Measurements from ENCODE around the gene NEK6.

NEK6 gene

GRCh38 chr9:124323904-124324303 lies 66.2 kb downstream of the NEK6 start:
- H3K36me3 ChIP-seq (replicated peaks; ENCODE audit: low read depth, low read length): peaks cover 78% of the 10 kb centered on the region
- no peaks in the 10 kb centered on the region for H3K4me1 ChIP-seq (ENCODE audit: low read length)
- no peak overlapping the region for H2AFZ ChIP-seq (ENCODE audit: low read depth, low read length)
- H3K9me3 ChIP-seq (ENCODE audit: insufficient read depth, low read length): no peaks in the 10 kb centered on the region
- H3K9ac ChIP-seq (ENCODE audit: low read length): no peak overlapping the region
- H3K4me2 ChIP-seq (ENCODE audit: low read length): no peak overlapping the region
- no peak overlapping the region for H3K27ac ChIP-seq (ENCODE audit: low read length)
- H3K79me2 ChIP-seq (ENCODE audit: low read length): peaks cover 10% of the 10 kb centered on the region; the same call in 1 of the 2 replicates
- no peaks in the 10 kb centered on the region for H3K27me3 ChIP-seq (ENCODE audit: low read depth, low read length)
- no peak overlapping the region for H3K4me3 ChIP-seq (ENCODE audit: low read length)
- H4K20me1 ChIP-seq (ENCODE audit: insufficient read depth, low read length): peaks cover 16% of the 10 kb centered on the region
- TF ChIP-seq EZH2phosphoT487 (IDR thresholded peaks at IDR 0.05; ENCODE audit: low read depth) (no peak), CTCF (IDR thresholded peaks at IDR 0.05; ENCODE audit: low read depth, low read length) (no peak)

- Histone ChIP-seq H3K4me1 (ENCODE audit: low read length) (no peaks in the 10 kb centered on the region), H3K9me3 (ENCODE audit: insufficient read depth, low read length) (no peaks in the 10 kb centered on the region), H3K27me3 (ENCODE audit: low read depth, low read length) (no peaks in the 10 kb centered on the region), H3K9ac (ENCODE audit: low read length) (no peak overlapping the region), H3K79me2 (ENCODE audit: low read length) (no peaks in the 10 kb centered on the region), H3K4me2 (ENCODE audit: low read length) (no peak overlapping the region), H3K4me3 (ENCODE audit: low read length) (no peak overlapping the region), H3K27ac (ENCODE audit: low read length) (no peak overlapping the region), H2AFZ (ENCODE audit: low read depth, low read length) (no peak overlapping the region), H3K36me3 (replicated peaks; ENCODE audit: low read depth, low read length) (peaks cover 85% of the 10 kb centered on the region), H4K20me1 (ENCODE audit: insufficient read depth, low read length) (peaks cover 12% of the 10 kb centered on the region)
- no peak for TF ChIP-seq EZH2phosphoT487 (IDR thresholded peaks at IDR 0.05; ENCODE audit: low read depth)
- TF ChIP-seq CTCF (IDR thresholded peaks at IDR 0.05; ENCODE audit: low read depth, low read length): no peak
Measured at GRCh38 chr9:124325816-124326215, 68.1 kb downstream of the NEK6 start.

- Histone ChIP-seq H3K4me2 (ENCODE audit: low read length) (no peak overlapping the region), H3K9ac (ENCODE audit: low read length) (no peak overlapping the region), H3K9me3 (ENCODE audit: insufficient read depth, low read length) (no peaks in the 10 kb centered on the region), H3K4me3 (ENCODE audit: low read length) (no peak overlapping the region), H2AFZ (ENCODE audit: low read depth, low read length) (no peak overlapping the region), H3K36me3 (replicated peaks; ENCODE audit: low read depth, low read length) (peaks cover 81% of the 10 kb centered on the region), H3K27me3 (ENCODE audit: low read depth, low read length) (no peaks in the 10 kb centered on the region), H4K20me1 (ENCODE audit: insufficient read depth, low read length) (peaks cover 7% of the 10 kb centered on the region; the same call in 1 of the 2 replicates), H3K79me2 (ENCODE audit: low read length) (no peaks in the 10 kb centered on the region), H3K4me1 (ENCODE audit: low read length) (no peaks in the 10 kb centered on the region), H3K27ac (ENCODE audit: low read length) (no peak overlapping the region)
- TF ChIP-seq CTCF (IDR thresholded peaks at IDR 0.05; ENCODE audit: low read depth, low read length) (no peak), EZH2phosphoT487 (IDR thresholded peaks at IDR 0.05; ENCODE audit: low read depth) (no peak)
Measured at GRCh38 chr9:124326378-124326777, 68.6 kb downstream of the NEK6 start.

- H4K20me1 ChIP-seq (ENCODE audit: insufficient read depth, low read length): peaks cover 7% of the 10 kb centered on the region; the same call in 1 of the 2 replicates
- no peak for TF ChIP-seq EZH2phosphoT487 (IDR thresholded peaks at IDR 0.05; ENCODE audit: low read depth)
- TF ChIP-seq CTCF (IDR thresholded peaks at IDR 0.05; ENCODE audit: low read depth, low read length): no peak
Measured at GRCh38 chr9:124327491-124327890, 69.7 kb downstream of the NEK6 start.

More at GRCh38 chr9:124327491-124327890, 69.7 kb downstream of the NEK6 start:
- Histone ChIP-seq H3K4me2 (ENCODE audit: low read length) (no peak overlapping the region), H3K27ac (ENCODE audit: low read length) (no peak overlapping the region), H3K4me3 (ENCODE audit: low read length) (no peak overlapping the region), H3K9me3 (ENCODE audit: insufficient read depth, low read length) (no peaks in the 10 kb centered on the region), H3K4me1 (ENCODE audit: low read length) (no peaks in the 10 kb centered on the region), H3K79me2 (ENCODE audit: low read length) (no peaks in the 10 kb centered on the region), H2AFZ (ENCODE audit: low read depth, low read length) (no peak overlapping the region), H3K9ac (ENCODE audit: low read length) (no peak overlapping the region), H3K36me3 (replicated peaks; ENCODE audit: low read depth, low read length) (peaks cover 79% of the 10 kb centered on the region), H3K27me3 (ENCODE audit: low read depth, low read length) (no peaks in the 10 kb centered on the region)
